ENCODE data around the gene PRKCH. TPM values are rescaled to one million over a fixed set of nuclear protein-coding genes. Genes with fewer than 3 reads are reported as not detected.

PRKCH gene
- total and polyA plus RNA-seq, 2 donors (not counting 3 experiments of a cell fraction or from before 2014, with no cell fraction given), result 97.7 to 103 TPM

GRCh38 chr14:61526405-61527312 lies 205.3 kb downstream of the PRKCH start:
- FAIRE-seq (peak; percentile 77), DNase-seq (ENCODE audit: low read depth, low spot score) (peak; percentile 90)
- no peak overlapping the region for H2AFZ ChIP-seq (ENCODE audit: low read depth, low read length)
- dilution Hi-C loops (cut with MboI; ENCODE audit: extremely low pct_ligation_motif_present, low sequenced_read_pairs) (no loop called here), intact Hi-C loops (cut with micrococcal nuclease) (loop anchor here (1.0 kb wide), 3 partner anchors 11 to 50 kb away; no protein-coding TSS in a partner anchor)
- H3K27me3 ChIP-seq (ENCODE audit: control insufficient read depth in 2 of 2, insufficient read depth in 2 of 2, low read length in 2 of 2), result no peaks in the 10 kb centered on the region
- no peaks in the 10 kb centered on the region for H4K20me1 ChIP-seq (replicated peaks; ENCODE audit: control insufficient read depth, extremely low read depth, insufficient read depth, low read length)
- H3K4me2 ChIP-seq (ENCODE audit: insufficient read depth, low read length), result peak overlapping the region; percentile 34
- H3K79me2 ChIP-seq (ENCODE audit: control insufficient read depth, insufficient read depth, low read length), result no peaks in the 10 kb centered on the region
- ChIA-PET POLR2A (no interaction called here), CTCF (interaction anchor here (0.9 to 1.6 kb wide), 3 partner anchors 9 to 51 kb away, joined by 3 to 4 read pairs (median 3); no protein-coding TSS in a partner anchor)
- H3K4me3 ChIP-seq (replicated peaks in 1 of 3; ENCODE audit: insufficient read depth in 1 of 3, low read depth in 1 of 3, low read length in 3 of 3), result no peak overlapping the region
- peaks cover 64% of the 10 kb centered on the region for H3K4me1 ChIP-seq (ENCODE audit: control insufficient read depth, extremely low read depth, insufficient read depth, low read length)
- BruUV-seq (replicated peaks), result no TSS peak
- H3K9ac ChIP-seq (replicated peaks; ENCODE audit: extremely low read depth, insufficient read depth, low read length), result peak overlapping the region; percentile 10
- peak overlapping the region; percentile 89 for H3K27ac ChIP-seq (ENCODE audit: insufficient read depth, low read depth, low read length)
- no peaks in the 10 kb centered on the region for H3K9me1 ChIP-seq (replicated peaks; ENCODE audit: control insufficient read depth, extremely low read depth, insufficient read depth, low read length)
- H3K36me3 ChIP-seq (ENCODE audit: control insufficient read depth in 2 of 2, extremely low read depth in 1 of 2, insufficient read depth in 2 of 2, low read length in 2 of 2), result peaks cover 4 to 5% of the 10 kb centered on the region in 2 experiments
- TF ChIP-seq POLR2A (IDR thresholded peaks at IDR 0.05; ENCODE audit: low read depth, low read length), result no peak
- no peak for TF ChIP-seq MYC (IDR thresholded peaks at IDR 0.05; ENCODE audit: low read depth, low read length)
- TF ChIP-seq JUN (IDR thresholded peaks at IDR 0.05; ENCODE audit: borderline replicate concordance, insufficient read depth, insufficient read length, low read depth), result peak; percentile 3
- TF ChIP-seq GATA2 (IDR thresholded peaks at IDR 0.05; ENCODE audit: insufficient read depth, insufficient read length, low read depth, low read length), result peak; percentile 89
- TF ChIP-seq, protein P1, sequence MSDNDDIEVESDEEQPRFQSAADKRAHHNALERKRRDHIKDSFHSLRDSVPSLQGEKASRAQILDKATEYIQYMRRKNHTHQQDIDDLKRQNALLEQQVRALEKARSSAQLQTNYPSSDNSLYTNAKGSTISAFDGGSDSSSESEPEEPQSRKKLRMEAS (IDR thresholded peaks at IDR 0.05; ENCODE audit: insufficient read depth, insufficient read length), result no peak
- peak; percentile 60 for TF ChIP-seq POLR2AphosphoS5 (IDR thresholded peaks at IDR 0.05; ENCODE audit: insufficient read depth, low read depth, low read length)
- no peaks in the 10 kb centered on the region for H3K9me3 ChIP-seq (replicated peaks; ENCODE audit: control insufficient read depth, insufficient read depth, low read length)
